Measurements from ENCODE around the gene POLR2E.

DNA sequence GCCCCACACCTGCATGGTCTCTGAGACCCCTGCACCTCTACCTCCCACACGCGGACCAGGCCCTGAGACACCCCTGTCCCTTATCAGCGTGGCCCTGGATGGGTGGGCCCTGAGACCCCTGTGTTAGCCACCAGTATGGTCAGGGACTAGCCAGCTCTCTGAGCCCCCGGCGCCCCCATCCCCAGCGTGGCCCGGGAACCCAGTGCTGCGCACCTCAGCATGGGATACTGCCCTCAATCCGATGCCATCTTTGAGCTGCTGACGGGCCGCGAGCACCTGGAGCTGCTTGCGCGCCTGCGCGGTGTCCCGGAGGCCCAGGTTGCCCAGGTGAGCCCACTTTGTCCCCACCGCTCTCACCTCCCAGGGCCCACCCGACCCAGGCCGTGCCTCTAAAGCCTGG is 33.2 kb downstream of the POLR2E start:
- TF ChIP-seq, protein P1, sequence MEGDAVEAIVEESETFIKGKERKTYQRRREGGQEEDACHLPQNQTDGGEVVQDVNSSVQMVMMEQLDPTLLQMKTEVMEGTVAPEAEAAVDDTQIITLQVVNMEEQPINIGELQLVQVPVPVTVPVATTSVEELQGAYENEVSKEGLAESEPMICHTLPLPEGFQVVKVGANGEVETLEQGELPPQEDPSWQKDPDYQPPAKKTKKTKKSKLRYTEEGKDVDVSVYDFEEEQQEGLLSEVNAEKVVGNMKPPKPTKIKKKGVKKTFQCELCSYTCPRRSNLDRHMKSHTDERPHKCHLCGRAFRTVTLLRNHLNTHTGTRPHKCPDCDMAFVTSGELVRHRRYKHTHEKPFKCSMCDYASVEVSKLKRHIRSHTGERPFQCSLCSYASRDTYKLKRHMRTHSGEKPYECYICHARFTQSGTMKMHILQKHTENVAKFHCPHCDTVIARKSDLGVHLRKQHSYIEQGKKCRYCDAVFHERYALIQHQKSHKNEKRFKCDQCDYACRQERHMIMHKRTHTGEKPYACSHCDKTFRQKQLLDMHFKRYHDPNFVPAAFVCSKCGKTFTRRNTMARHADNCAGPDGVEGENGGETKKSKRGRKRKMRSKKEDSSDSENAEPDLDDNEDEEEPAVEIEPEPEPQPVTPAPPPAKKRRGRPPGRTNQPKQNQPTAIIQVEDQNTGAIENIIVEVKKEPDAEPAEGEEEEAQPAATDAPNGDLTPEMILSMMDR (conservative IDR thresholded peaks at IDR 0.05 in 1 of 2, IDR thresholded peaks at IDR 0.05 in 1 of 2; ENCODE audit: extremely low read depth in 1 of 2, insufficient read depth in 1 of 2, low read depth in 1 of 2, low read length in 2 of 2) = no peak
- TF ChIP-seq EZH2 (IDR thresholded peaks at IDR 0.05; ENCODE audit: borderline replicate concordance, low read length) = no peak
